BJ (cell line): ENCODE results near the gene C1QTNF8. TPM values are rescaled to one million over a fixed set of nuclear protein-coding genes. Genes with fewer than 3 reads are reported as not detected.

ENCODE experiments used
- CTCF ChIA-PET: fragments of 350-600 bp; formaldehyde crosslinking; extraction: SDS; loops from one replicate; lab custom pipeline; 2021; ENCODE audit warnings: antibody characterized with exemption, inconsistent platforms; lab: Yijun Ruan, JAX
- POLR2A ChIA-PET: fragments of 300-600 bp; sonication (Branson Sonifier 250); formaldehyde crosslinking; extraction: SDS; loops from one replicate; lab custom pipeline; 2021; ENCODE audit warnings: antibody characterized with exemption; lab: Charles Lee
- DNase-seq: peaks from one replicate; pipeline ENCODE4 v3.0.0-alpha.2; 2011; ENCODE audit warnings: low read depth
- H3K27me3 ChIP-seq: 2 replicates; pipeline ENCODE4 v1.6.0; 2011; ENCODE audit warnings: low read length; ENCODE audit not compliant: control insufficient read depth, insufficient read depth
- H3K36me3 ChIP-seq: 2 replicates; pipeline ENCODE4 v1.5.1; 2011; ENCODE audit warnings: low read length; ENCODE audit not compliant: control insufficient read depth, insufficient read depth
- H3K4me3 ChIP-seq: 2 replicates; pipeline ENCODE4 v1.5.1; 2011; ENCODE audit warnings: low read depth, mild to moderate bottlenecking, control low read depth, low read length
- CTCF ChIP-seq: IDR thresholded peaks from 2 replicates; pipeline ENCODE4 v1.5.1; 2011; ENCODE audit warnings: low read depth, mild to moderate bottlenecking, control low read depth, inconsistent platforms, low read length, moderate library complexity; ENCODE audit not compliant: insufficient read depth
- polyA plus RNA-seq: library from polyadenylated mRNA; depleted of rRNA; stranded (reverse); fragments of >200 nt; gene quantifications from 2 replicates; pipeline ENCODE4 v1.2.3, GENCODE V29; 2011

Gene C1QTNF8
- polyA plus RNA-seq, 1 experiment, result not detected

- Histone ChIP-seq H3K27me3 (no peaks in the 10 kb centered on the region; the same call in 1 of the 2 replicates), H3K4me3 (no peak overlapping the region), H3K36me3 (no peaks in the 10 kb centered on the region)
- DNase-seq, result no peak
- ChIA-PET CTCF (interaction anchor here (0.8 kb wide), 1 partner anchor 52 kb away, joined by 4 read pairs; no protein-coding TSS in a partner anchor), POLR2A (no interaction called here)
- TF ChIP-seq CTCF, result no peak
These were observed 46.1 kb downstream of the C1QTNF8 start for GRCh38 chr16:1049976-1050247.

GRCh38 chr16:1049113-1049975, 46.7 kb downstream of the C1QTNF8 start:
- no peaks in the 10 kb centered on the region; the same call in 1 of the 2 replicates for H3K27me3 ChIP-seq
- ChIA-PET POLR2A (no interaction called here), CTCF (interaction anchor here (0.8 kb wide), 1 partner anchor 53 kb away, joined by 4 read pairs; no protein-coding TSS in a partner anchor)
- H3K4me3 ChIP-seq, result no peak overlapping the region
- TF ChIP-seq CTCF, result no peak
- DNase-seq, result no peak
- no peaks in the 10 kb centered on the region for H3K36me3 ChIP-seq

- Histone ChIP-seq H3K27me3 (no peaks in the 10 kb centered on the region; the same call in 1 of the 2 replicates), H3K4me3 (no peak overlapping the region), H3K36me3 (no peaks in the 10 kb centered on the region)
- no peak for TF ChIP-seq CTCF
- ChIA-PET CTCF (interaction anchor here (0.6 to 1.8 kb wide), 2 partner anchors 8 to 9 kb away, joined by 3 to 11 read pairs; no protein-coding TSS in a partner anchor), POLR2A (no interaction called here)
- DNase-seq, result no peak
These were observed 47.5 kb downstream of the C1QTNF8 start for GRCh38 chr16:1048442-1049112.

GRCh38 chr16:1047801-1048200, 48.2 kb downstream of the C1QTNF8 start:
- CTCF ChIA-PET, result interaction anchor here (1.8 kb wide), 1 partner anchor 10 kb away, joined by 11 read pairs; no protein-coding TSS in a partner anchor
- POLR2A ChIA-PET, result no interaction called here

More at GRCh38 chr16:1047801-1048200, 48.2 kb downstream of the C1QTNF8 start:
- no peaks in the 10 kb centered on the region; the same call in 1 of the 2 replicates for H3K27me3 ChIP-seq
- H3K36me3 ChIP-seq, result no peaks in the 10 kb centered on the region
- H3K4me3 ChIP-seq, result no peak overlapping the region
- no peak for DNase-seq
- no peak for TF ChIP-seq CTCF
